SK-N-MC (cell line): Measurements from ENCODE around the gene HS6ST1.

Source experiments
- EZH2 ChIP-seq: fragments of 200-600 bp; sonication (generic); IDR thresholded peaks from one replicate; pipeline ENCODE4 v1.6.1; 2017; ENCODE audit warnings: antibody characterized with exemption
- POLR2AphosphoS5 ChIP-seq: IDR thresholded peaks from 2 replicates; pipeline ENCODE4 v1.6.1; 2012; ENCODE audit warnings: mild to moderate bottlenecking, low read depth, low read length, borderline replicate concordance

- TF ChIP-seq EZH2: no peak
- TF ChIP-seq POLR2AphosphoS5: no peak
Observed at GRCh38 chr2:128302744-128303067, 16.0 kb downstream of the HS6ST1 start.
